ENCODE results near the gene GNL3.

GNL3 gene

GRCh38 chr3:52690560-52690959, 4.7 kb downstream of the GNL3 start:
- no peak for DNase-seq

GRCh38 chr3:52693071-52693470, 7.2 kb downstream of the GNL3 start:
- no peak for DNase-seq

DNA sequence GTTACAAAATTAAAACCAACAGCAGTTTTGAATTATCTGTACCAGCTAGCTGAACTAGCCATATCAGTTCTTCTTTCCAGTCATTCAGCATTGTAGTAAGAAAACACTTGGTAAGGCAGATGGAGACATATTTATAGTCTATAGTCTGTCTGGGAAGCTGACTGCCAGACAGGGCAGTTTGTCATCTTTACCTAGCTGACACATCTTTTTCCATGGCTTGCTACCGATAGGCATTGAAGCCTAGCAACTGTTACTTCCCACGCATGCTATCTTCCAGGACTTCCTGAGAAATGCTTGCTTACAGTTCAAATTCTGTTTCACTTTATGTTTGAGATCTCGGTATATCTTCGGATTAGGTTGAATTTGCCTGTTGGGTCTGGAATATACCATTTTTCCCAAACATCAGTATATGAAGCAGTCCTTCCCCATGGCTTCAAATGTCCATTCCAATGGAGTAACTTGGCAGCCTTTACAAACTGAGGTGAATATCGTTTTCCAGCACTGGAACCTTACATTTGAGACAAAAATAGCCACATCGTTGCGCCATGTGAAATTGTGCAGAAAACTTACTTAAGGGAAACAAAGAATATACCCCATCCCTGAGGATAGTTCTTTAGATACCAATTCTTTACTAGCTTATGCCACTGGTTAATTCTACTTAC, 8.8 kb downstream of the GNL3 start:
- DNase-seq = no peak

GRCh38 chr3:52695798-52696671, 10.2 kb downstream of the GNL3 start:
- no peak for DNase-seq

GRCh38 chr3:52696830-52697631, 11.2 kb downstream of the GNL3 start:
- DNase-seq = no peak

DNA sequence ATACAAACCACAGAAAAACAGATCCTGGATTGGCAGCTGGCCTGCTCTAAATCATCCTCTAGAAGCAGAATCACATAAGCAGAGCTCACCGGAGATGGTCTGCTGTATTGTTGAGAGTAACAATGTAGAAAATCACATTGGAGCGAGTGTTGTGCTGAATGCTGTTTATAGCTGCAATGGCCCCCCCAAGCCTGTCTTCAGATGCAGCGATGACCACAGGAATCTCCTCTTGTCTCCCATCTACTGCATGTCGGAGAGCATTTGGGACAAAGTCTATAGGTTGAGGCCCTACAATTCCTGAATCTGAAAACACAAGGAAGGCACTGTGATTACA, 11.8 kb downstream of the GNL3 start:
- DNase-seq = no peak

DNA sequence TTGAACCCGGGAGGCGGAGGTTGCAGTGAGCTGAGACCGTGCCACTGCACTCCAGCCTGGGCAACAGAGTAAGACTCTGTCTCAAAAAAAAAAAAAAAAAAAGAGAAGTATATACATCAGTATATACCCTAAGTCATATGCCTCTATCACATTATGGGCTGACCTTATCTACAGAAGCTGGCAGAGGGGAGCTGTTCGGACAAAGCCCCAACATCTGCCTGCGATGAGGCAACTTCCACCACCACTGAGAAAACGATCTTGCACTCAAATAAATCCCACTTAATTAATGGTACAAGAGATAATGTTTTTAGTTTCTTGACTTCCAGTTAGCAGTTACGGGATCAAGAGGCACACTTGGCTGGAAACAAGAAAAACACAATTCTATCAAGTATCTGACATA, 17.5 kb downstream of the GNL3 start:
- DNase-seq = no peak

DNA sequence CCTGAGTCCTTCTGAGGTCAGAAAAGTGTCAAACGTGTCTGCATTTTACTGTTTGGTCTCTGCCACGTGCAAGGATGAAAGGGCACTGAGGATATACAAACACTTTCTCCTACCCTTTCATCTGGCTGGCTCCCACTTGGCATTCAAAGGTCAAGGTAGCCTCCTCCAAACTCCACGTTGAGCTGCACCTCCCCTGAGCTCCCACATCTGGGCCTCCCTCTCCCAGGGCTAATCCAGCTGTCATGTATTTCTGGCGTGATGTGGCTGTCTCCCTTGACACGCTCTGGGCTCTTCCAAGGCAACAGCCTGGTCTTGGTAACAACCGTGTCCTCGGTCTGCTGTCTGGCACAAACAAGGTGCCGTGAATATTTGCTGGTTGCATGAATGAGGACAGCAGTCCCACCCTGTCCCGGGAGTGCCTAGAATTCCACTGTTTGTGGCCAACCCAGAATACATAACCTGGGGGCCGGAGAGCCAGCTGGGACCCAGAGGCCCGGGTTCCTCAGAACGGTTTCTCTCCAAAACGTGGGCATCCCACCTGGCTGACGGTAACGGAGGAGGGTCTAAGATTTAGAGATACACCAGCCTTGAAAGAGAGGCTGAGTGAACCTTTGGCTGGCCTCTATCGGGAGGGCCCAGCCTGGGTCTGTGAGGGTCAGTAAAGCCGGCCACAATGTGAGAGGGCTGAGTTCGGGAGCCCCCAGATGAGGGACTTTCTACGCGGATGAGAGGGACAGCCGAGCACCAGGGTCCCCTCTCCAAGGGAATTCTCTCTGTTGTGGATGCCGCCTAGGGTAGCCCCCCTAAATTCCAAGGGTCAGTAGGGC, 19.0 kb downstream of the GNL3 start:
- DNase-seq = no peak

- no peak for DNase-seq
These were observed 19.5 kb downstream of the GNL3 start for GRCh38 chr3:52705438-52705687.

- peak; percentile 74 for DNase-seq
These were observed 20.2 kb downstream of the GNL3 start, which contains the start of the genes GLT8D1 and SPCS1 for GRCh38 chr3:52705688-52706686. Gene GLT8D1, minus strand, starts transcription at chr3:52705791. Its CDS starts 5,331 bp downstream, at chr3:52700460. Gene SPCS1, plus strand, starts transcription at chr3:52706106. Its CDS starts 141 bp downstream, at chr3:52706247.

GRCh38 chr3:52707585-52707984, 21.8 kb downstream of the GNL3 start:
- no peak for DNase-seq

GRCh38 chr3:52710512-52710911, 24.7 kb downstream of the GNL3 start:
- DNase-seq = no peak

- no peak for DNase-seq
These were observed 26.7 kb downstream of the GNL3 start for GRCh38 chr3:52712291-52713212.

GRCh38 chr3:52714335-52715302, 28.8 kb downstream of the GNL3 start:
- DNase-seq = no peak

DNA sequence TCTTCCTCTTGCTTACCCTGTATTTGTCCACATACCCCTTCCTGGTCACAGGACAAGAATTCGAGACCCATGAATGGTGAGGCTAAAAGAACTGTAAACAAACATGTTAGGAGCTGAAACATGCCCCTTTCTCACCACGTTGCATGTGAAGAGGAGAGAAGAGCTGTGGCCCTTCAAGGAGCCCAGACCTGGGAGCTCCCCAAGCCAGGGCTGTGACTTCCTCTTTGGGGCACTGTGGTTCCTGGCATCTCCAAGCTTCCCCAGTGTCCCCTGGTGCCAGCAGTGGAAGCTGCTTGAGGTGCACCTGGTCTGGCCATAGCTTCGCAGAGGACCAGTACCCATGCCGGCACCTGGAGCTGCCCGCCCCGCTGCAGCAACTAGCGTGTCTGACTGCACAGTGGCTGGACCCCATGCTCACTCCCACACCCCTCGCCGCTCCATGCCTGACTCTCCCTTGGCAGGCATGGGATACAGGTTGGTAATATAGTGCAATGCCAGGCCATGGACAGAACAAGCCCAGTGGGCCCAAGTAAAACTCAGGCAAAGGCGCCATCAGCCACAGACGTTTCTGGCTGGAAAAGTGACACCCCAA, 30.0 kb downstream of the GNL3 start:
- DNase-seq = no peak

DNA sequence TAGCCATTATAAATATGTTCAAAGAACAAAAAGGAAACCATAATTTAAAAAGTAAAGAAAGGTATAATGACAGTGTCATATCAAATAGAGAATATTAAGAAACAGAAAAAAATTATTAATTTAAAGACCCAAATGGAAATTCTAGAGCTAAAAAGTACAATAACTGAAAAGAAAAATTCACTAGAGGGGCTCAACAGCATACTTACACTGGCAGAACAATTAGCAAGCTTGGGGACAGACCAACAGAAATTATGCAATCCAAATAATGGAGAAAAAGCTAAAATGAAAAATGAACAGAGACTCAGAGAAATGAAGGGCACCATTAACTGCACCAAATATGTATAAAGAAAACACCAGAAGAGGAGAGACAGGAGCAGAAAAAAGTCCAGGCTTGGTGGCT, 33.8 kb downstream of the GNL3 start:
- DNase-seq = no peak

DNA sequence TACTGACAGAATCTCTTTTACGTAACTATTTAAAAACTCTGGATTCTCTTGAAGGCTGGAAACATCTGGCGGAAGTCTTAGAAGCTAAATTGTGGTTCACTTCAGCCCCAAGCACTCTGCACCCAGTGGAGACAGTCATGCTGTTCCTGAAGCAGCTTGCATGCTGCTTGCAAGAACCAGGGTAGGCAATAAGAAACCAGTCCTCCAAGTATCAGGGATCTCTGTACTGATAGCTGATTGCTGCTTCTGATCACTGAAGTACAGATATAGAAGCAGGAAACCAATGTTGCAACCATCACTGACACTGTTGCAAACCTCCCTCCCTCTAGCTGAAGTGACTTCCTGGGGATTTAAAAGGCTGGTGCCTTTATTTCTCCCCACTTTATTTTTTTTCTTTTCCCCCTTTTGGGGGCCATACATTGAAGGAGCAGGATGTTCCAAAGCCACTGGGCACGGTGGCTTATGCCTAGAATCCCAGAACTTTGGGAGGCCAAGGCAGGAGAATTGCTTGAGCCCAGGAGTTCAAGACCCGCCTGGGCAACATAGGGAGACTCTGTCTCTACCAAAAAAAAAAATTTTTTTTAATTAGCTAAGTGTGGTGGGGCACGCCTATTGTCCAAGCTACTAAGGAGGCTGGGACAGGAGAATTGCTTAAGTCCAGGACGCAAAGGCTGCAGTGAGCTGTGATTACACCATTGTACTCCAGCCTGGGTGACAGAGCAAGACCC, 35.3 kb downstream of the GNL3 start:
- no peak for DNase-seq

DNA sequence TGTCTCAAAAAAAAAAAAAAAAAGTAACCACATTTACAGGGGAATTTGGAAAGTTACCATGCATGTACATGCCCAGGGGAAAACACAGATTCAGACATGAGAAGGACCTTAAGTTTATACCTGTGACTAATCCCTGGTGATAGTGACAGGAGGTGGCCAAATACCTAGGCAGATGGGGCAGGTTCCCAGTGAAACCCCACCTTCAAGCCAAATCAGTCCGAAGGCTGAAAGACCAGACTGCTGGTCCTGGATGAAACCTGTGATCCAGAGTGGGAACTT, 35.8 kb downstream of the GNL3 start:
- DNase-seq = no peak
